ENCODE results near the gene CLSTN1.

The CLSTN1 gene

DNA sequence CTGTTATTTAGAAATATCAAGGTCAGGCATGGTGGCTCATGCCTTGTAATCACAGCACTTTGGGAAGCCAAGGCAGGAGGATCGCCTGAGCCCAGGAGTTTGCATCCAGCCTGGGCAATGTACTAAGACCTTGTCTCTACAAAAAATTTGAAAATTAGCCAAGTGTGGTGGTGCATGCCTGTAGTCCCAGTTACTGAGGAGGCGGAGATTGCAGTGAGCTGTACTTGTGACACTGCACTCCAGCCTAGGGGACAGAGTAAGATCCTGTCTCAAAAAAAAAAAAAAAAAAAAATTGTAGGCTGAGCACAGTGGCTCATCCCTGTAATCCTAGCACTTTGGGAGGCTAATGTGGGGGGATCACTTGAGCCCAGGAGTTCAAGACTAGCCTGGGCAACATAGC, 127.0 kb downstream of the CLSTN1 start:
- TF ChIP-seq ZNF8 (CRISPR knock-in tag; IDR thresholded peaks at IDR 0.05): no peak
- no peak for ATAC-seq

GRCh38 chr1:9691691-9692090, 132.1 kb downstream of the CLSTN1 start:
- TF ChIP-seq SNAI2 (CRISPR knock-in tag; IDR thresholded peaks at IDR 0.05) (no peak), TSHZ2 (CRISPR knock-in tag; IDR thresholded peaks at IDR 0.05) (no peak), BACH2 (CRISPR knock-in tag; IDR thresholded peaks at IDR 0.05; ENCODE audit: borderline replicate concordance) (no peak), ZC3H10 (CRISPR knock-in tag; IDR thresholded peaks at IDR 0.05) (no peak), ZNF565 (CRISPR knock-in tag; conservative IDR thresholded peaks at IDR 0.05; ENCODE audit: low read depth) (no peak), RARB (CRISPR knock-in tag; IDR thresholded peaks at IDR 0.05) (no peak), ZNF70 (CRISPR knock-in tag; IDR thresholded peaks at IDR 0.05) (no peak), TCF4 (CRISPR knock-in tag; IDR thresholded peaks at IDR 0.05; ENCODE audit: borderline replicate concordance) (no peak), ARNTL (CRISPR knock-in tag; IDR thresholded peaks at IDR 0.05; ENCODE audit: borderline replicate concordance, low read depth) (no peak), CREB5 (CRISPR knock-in tag; IDR thresholded peaks at IDR 0.05; ENCODE audit: low read depth) (no peak), GLIS3 (CRISPR knock-in tag; IDR thresholded peaks at IDR 0.05) (no peak)
- TF ChIP-seq, protein P1, sequence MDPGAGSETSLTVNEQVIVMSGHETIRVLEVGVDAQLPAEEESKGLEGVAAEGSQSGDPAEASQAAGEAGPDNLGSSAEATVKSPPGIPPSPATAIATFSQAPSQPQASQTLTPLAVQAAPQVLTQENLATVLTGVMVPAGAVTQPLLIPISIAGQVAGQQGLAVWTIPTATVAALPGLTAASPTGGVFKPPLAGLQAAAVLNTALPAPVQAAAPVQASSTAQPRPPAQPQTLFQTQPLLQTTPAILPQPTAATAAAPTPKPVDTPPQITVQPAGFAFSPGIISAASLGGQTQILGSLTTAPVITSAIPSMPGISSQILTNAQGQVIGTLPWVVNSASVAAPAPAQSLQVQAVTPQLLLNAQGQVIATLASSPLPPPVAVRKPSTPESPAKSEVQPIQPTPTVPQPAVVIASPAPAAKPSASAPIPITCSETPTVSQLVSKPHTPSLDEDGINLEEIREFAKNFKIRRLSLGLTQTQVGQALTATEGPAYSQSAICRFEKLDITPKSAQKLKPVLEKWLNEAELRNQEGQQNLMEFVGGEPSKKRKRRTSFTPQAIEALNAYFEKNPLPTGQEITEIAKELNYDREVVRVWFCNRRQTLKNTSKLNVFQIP (CRISPR knock-in tag; IDR thresholded peaks at IDR 0.05; ENCODE audit: borderline replicate concordance, low read depth): no peak
- no peak for ATAC-seq

DNA sequence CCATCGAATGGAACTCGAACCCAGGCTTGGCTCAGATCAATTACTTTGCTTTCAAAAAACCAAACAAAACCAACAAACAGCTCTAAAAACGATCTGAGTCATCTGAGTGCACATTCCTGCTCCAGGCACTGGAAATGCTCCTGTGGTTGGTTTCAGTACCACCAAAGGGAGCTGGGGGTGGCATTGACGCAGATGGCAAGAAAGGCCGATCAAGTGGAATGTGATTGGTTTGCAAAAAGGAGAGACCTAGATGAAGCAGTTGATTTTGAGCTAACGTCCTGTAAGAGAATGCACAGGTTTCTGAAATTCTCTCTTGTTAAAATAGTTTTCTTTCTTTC, 132.7 kb downstream of the CLSTN1 start:
- no peak for ATAC-seq
- TF ChIP-seq TSHZ2 (CRISPR knock-in tag; IDR thresholded peaks at IDR 0.05): no peak
- TF ChIP-seq BACH2 (CRISPR knock-in tag; IDR thresholded peaks at IDR 0.05; ENCODE audit: borderline replicate concordance): no peak
- TF ChIP-seq, protein P1 (CRISPR knock-in tag; IDR thresholded peaks at IDR 0.05; ENCODE audit: borderline replicate concordance, low read depth): no peak
- no peak for TF ChIP-seq TCF4 (CRISPR knock-in tag; IDR thresholded peaks at IDR 0.05; ENCODE audit: borderline replicate concordance)
- TF ChIP-seq ZNF70 (CRISPR knock-in tag; IDR thresholded peaks at IDR 0.05): no peak
- no peak for TF ChIP-seq ARNTL (CRISPR knock-in tag; IDR thresholded peaks at IDR 0.05; ENCODE audit: borderline replicate concordance, low read depth)
- TF ChIP-seq ZNF565 (CRISPR knock-in tag; conservative IDR thresholded peaks at IDR 0.05; ENCODE audit: low read depth): no peak
- TF ChIP-seq ESRRG (CRISPR knock-in tag; IDR thresholded peaks at IDR 0.05): no peak
- TF ChIP-seq ISL1 (CRISPR knock-in tag; IDR thresholded peaks at IDR 0.05): no peak
- no peak for TF ChIP-seq SNAI2 (CRISPR knock-in tag; IDR thresholded peaks at IDR 0.05)
- TF ChIP-seq, protein P2, sequence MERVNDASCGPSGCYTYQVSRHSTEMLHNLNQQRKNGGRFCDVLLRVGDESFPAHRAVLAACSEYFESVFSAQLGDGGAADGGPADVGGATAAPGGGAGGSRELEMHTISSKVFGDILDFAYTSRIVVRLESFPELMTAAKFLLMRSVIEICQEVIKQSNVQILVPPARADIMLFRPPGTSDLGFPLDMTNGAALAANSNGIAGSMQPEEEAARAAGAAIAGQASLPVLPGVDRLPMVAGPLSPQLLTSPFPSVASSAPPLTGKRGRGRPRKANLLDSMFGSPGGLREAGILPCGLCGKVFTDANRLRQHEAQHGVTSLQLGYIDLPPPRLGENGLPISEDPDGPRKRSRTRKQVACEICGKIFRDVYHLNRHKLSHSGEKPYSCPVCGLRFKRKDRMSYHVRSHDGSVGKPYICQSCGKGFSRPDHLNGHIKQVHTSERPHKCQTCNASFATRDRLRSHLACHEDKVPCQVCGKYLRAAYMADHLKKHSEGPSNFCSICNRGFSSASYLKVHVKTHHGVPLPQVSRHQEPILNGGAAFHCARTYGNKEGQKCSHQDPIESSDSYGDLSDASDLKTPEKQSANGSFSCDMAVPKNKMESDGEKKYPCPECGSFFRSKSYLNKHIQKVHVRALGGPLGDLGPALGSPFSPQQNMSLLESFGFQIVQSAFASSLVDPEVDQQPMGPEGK (CRISPR knock-in tag; IDR thresholded peaks at IDR 0.05; ENCODE audit: borderline replicate concordance): no peak
- TF ChIP-seq OSR1 (CRISPR knock-in tag; IDR thresholded peaks at IDR 0.05): no peak
- TF ChIP-seq CSRNP3 (CRISPR knock-in tag; IDR thresholded peaks at IDR 0.05): no peak
- TF ChIP-seq CREB5 (CRISPR knock-in tag; IDR thresholded peaks at IDR 0.05; ENCODE audit: low read depth): no peak
- TF ChIP-seq RARB (CRISPR knock-in tag; IDR thresholded peaks at IDR 0.05): no peak
- no peak for TF ChIP-seq PPARA (CRISPR knock-in tag; IDR thresholded peaks at IDR 0.05; ENCODE audit: borderline replicate concordance)
- no peak for TF ChIP-seq ZNF8 (CRISPR knock-in tag; IDR thresholded peaks at IDR 0.05)
- no peak for TF ChIP-seq ZFP30 (CRISPR knock-in tag; IDR thresholded peaks at IDR 0.05)
